Esophagus (tissue), 2 donors: ENCODE data around the gene GRIK3. TPM values are rescaled to one million over a fixed set of nuclear protein-coding genes. Genes with fewer than 3 reads are reported as not detected.

ENCODE experiments used
- H3K27ac ChIP-seq, 2 donors: one replicate each; pipeline ENCODE4 v1.5.1; 2013; ENCODE audit warnings: low read depth in 2 of 2, mild to moderate bottlenecking in 2 of 2, inconsistent platforms in 1 of 2, low read length in 1 of 2, moderate library complexity in 1 of 2
- H3K27me3 ChIP-seq, 2 donors: one replicate each; pipeline ENCODE4 v1.6.1; 2013; ENCODE audit warnings: low read length in 2 of 2, control low read depth in 1 of 2, mild to moderate bottlenecking in 1 of 2; ENCODE audit not compliant: insufficient read depth in 2 of 2, control insufficient read depth in 1 of 2
- H3K36me3 ChIP-seq, 2 donors: one replicate each; pipeline ENCODE4 v1.6.1; 2013; ENCODE audit warnings: low read length in 1 of 2; ENCODE audit not compliant: control insufficient read depth in 2 of 2, insufficient read depth in 2 of 2
- H3K4me1 ChIP-seq, 2 donors: one replicate each; pipeline ENCODE4 v1.6.1; 2013; ENCODE audit warnings: low read length in 1 of 2; ENCODE audit not compliant: control insufficient read depth in 2 of 2, insufficient read depth in 2 of 2
- H3K4me3 ChIP-seq, 2 donors: one replicate each; pipeline ENCODE4 v1.5.1; 2013; ENCODE audit warnings: low read length in 2 of 2, mild to moderate bottlenecking in 2 of 2, low read depth in 1 of 2, moderate library complexity in 1 of 2
- H3K9me3 ChIP-seq, 2 donors: one replicate each; pipeline ENCODE4 v1.6.1; 2013; ENCODE audit warnings: mild to moderate bottlenecking in 2 of 2, low read depth in 1 of 2, low read length in 1 of 2, moderate library complexity in 1 of 2; ENCODE audit not compliant: control insufficient read depth in 2 of 2, insufficient read depth in 1 of 2
- WGBS, 2 donors: extraction: QIAGEN DNeasy Blood & Tissue Kit; methylation state at CpG; one replicate each; pipeline ENCODE4 v1.1.7; 2013; 5-methylcytosine and 5-hydroxymethylcytosine counted together
- polyA plus RNA-seq, 2 donors: library from polyadenylated mRNA; stranded (reverse); fragments of 200-250 nt; gene quantifications; one replicate each; pipeline ENCODE4 v1.2.3, GENCODE V29; 2013
- donor health status: healthy with polysubstance abuse.
- donor health status: Bipolar disorder and iron deficiency.

The GRIK3 gene
- polyA plus RNA-seq, 2 donors: 0.13 to 0.16 TPM

GRCh38 chr1:36894824-36895223 is 139.5 kb downstream of the GRIK3 start:
- no peaks in the 10 kb centered on the region for H3K36me3 ChIP-seq
- WGBS, 2 donors: 62 to 65% methylated on average over 3 of the region's 3 CpGs
- no peaks in the 10 kb centered on the region for H3K4me1 ChIP-seq
- H3K27me3 ChIP-seq: no peaks in the 10 kb centered on the region
- H3K27ac ChIP-seq: no peak overlapping the region
- no peaks in the 10 kb centered on the region for H3K9me3 ChIP-seq
- H3K4me3 ChIP-seq: no peak overlapping the region

DNA sequence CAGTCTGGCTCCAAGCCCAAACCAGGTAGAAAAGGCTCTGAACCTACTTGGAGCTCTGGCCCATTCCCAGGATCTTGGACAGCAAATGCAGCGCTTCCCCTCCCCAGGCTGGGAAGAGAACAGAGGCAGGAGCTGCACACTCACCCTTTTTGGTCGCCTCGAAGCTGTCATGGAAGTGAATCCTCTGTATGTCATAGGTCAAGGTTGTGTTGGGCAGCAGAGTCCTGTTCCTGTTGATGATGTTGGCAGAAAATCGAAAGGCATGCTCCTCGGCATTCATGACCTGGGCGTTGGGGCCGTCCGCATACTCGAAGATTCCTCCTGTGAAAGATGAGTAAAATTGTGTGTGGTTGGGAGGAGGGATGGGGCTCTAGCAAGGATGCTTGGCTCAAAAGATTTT is 143.5 kb downstream of the GRIK3 start:
- 71 to 77% methylated on average over 9 of the region's 9 CpGs for WGBS, 2 donors
- H3K27me3 ChIP-seq: no peaks in the 10 kb centered on the region
- no peaks in the 10 kb centered on the region for H3K9me3 ChIP-seq
- H3K27ac ChIP-seq: no peak overlapping the region
- no peaks in the 10 kb centered on the region for H3K4me1 ChIP-seq
- H3K4me3 ChIP-seq: no peak overlapping the region
- no peaks in the 10 kb centered on the region for H3K36me3 ChIP-seq

DNA sequence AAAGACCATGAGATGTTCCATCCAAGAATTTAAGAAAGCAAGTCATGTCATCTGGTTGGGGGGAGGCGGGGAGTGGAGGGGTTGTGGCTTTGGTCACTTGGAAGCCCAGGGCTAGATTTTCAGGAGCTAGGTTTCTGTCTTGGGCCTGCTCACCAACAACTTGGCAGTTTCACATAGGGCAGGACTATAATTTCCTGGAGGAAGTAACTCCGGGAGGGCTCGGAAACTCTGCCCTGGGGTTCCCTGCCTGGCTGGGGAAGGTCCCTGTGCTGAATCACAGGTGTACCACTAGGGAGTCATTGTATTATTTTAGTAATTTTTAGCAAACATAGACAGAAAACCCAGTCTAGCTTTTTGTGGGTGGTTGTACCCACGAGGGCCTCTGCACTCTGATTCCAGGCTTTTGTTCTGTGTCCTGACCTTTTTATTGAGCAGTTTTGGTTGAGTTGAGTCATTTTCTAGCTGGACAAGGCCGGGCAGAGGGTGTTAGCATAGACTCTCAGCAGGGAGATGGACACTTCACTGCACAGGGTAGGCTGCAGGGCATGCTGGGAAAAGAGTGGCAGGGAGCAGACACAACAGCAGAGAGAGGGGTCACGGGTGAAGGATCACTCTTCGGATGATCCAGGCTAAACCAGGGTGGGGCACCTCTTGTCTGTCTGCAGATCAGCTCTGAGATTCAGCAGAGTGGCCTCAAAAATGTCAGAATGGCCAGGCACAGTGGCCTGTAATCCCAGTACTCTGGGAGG is 144.7 kb downstream of the GRIK3 start:
- H3K9me3 ChIP-seq: no peaks in the 10 kb centered on the region
- H3K27me3 ChIP-seq: no peaks in the 10 kb centered on the region
- H3K27ac ChIP-seq: no peak overlapping the region
- no peaks in the 10 kb centered on the region for H3K36me3 ChIP-seq
- no peaks in the 10 kb centered on the region for H3K4me1 ChIP-seq
- 67 to 72% methylated on average over 7 of the region's 7 CpGs for WGBS, 2 donors
- H3K4me3 ChIP-seq: no peak overlapping the region

DNA sequence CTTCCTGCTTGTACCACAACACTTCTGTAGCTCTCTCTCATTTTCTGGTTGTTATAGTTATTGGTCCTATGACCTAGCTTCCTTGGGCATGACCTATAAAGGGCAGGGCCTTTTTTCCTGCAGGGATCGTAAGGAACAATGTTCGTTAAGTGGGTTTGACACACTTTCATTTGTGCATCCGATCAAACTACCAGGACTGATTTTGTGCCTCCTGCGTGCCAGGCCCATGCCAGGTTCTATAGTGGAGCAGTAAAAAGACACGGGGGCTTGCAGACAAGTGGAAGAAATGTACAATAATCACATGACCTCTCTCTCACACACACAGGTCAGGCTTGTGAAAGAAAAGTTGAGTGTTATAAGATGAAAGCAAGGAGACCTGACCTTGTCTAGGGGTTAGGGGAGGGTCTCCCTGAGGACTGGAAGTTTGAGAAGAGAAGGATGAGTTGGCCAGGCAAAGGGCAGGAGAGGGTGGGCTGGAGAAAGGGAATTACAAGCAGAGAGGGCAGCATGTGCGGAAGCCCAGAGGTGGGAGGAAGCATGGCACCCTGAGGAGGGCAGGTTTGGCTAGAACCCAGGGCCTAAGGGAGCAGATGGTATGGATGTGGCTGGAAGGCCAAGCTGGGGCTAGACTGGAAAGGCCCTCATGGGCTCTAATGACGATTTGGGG is 145.4 kb downstream of the GRIK3 start:
- no peaks in the 10 kb centered on the region for H3K4me1 ChIP-seq
- no peak overlapping the region for H3K27ac ChIP-seq
- WGBS, 2 donors: 77 to 79% methylated on average over 7 of the region's 7 CpGs
- no peak overlapping the region for H3K4me3 ChIP-seq
- no peaks in the 10 kb centered on the region for H3K27me3 ChIP-seq
- no peaks in the 10 kb centered on the region for H3K9me3 ChIP-seq
- no peaks in the 10 kb centered on the region for H3K36me3 ChIP-seq

- Histone ChIP-seq H3K27ac (no peak overlapping the region), H3K36me3 (no peaks in the 10 kb centered on the region), H3K4me1 (no peaks in the 10 kb centered on the region), H3K9me3 (no peaks in the 10 kb centered on the region), H3K4me3 (no peak overlapping the region), H3K27me3 (no peaks in the 10 kb centered on the region)
- WGBS, 2 donors: 65% methylated on average over 7 of the region's 7 CpGs
These were observed 148.6 kb downstream of the GRIK3 start for GRCh38 chr1:36885540-36886357.

DNA sequence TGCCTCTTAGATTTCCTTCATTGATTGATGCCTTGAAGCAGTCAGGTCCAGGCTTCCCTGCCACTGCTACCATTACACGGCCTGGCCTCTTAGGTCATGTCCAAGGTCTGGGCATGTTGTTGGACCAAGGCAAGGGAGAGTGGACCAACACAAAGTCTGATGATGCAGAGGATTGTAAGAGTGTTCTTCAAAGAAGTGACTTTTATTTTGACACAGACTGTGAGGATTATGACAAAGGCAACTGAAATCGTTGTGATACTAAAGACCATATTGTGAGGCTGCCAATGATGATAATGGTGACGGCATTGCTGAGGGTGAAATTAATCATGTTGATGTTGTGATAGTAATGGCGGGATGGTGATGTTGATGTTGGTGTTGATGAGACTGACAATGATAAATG is 149.5 kb downstream of the GRIK3 start:
- Histone ChIP-seq H3K4me1 (no peaks in the 10 kb centered on the region), H3K9me3 (no peaks in the 10 kb centered on the region), H3K27me3 (no peaks in the 10 kb centered on the region), H3K36me3 (no peaks in the 10 kb centered on the region), H3K27ac (no peak overlapping the region), H3K4me3 (no peak overlapping the region)
- 70 to 71% methylated on average over 4 of the region's 4 CpGs for WGBS, 2 donors

DNA sequence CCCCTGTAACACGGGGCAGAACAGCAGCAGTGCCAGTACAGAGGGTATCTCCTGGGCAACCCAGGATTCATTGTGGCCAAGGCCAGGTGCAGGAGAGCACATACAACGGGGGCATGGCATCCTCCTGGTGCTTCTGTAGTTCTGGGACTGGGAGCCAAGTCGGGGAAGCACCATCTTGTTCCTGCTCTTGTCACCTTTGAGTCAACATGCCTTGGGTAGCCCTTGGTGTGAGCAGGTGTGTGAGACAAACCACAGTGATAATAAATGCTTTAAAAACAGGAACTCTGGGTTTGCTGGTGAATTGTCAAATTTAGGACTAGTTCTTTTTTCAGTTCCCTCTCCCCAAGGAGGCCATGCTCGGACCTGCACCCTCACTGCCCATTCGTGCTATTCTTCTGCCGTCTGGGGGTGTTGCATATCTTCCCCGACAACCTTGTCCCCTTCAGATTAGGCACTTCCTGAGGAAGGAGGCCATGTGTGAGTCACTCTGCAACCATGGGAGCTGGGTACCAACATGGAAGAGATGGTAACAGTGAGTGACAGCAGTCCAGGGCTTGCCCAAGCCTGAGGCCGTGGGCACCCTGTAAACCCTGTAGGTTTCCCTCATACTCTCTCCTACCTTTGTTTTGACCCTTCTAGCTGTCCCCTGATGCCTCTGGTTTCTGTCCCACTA is 150.2 kb downstream of the GRIK3 start:
- no peak overlapping the region for H3K4me3 ChIP-seq
- no peaks in the 10 kb centered on the region for H3K9me3 ChIP-seq
- no peak overlapping the region for H3K27ac ChIP-seq
- no peaks in the 10 kb centered on the region for H3K36me3 ChIP-seq
- WGBS, 2 donors: 61 to 70% methylated on average over 8 of the region's 8 CpGs
- no peaks in the 10 kb centered on the region for H3K27me3 ChIP-seq
- H3K4me1 ChIP-seq: no peaks in the 10 kb centered on the region

GRCh38 chr1:36883315-36883949 is 150.9 kb downstream of the GRIK3 start:
- no peak overlapping the region for H3K27ac ChIP-seq
- no peaks in the 10 kb centered on the region for H3K27me3 ChIP-seq
- H3K9me3 ChIP-seq: no peaks in the 10 kb centered on the region
- H3K36me3 ChIP-seq: no peaks in the 10 kb centered on the region
- H3K4me3 ChIP-seq: no peak overlapping the region
- H3K4me1 ChIP-seq: no peaks in the 10 kb centered on the region
- WGBS, 2 donors: 86 to 97% methylated on average over 3 of the region's 3 CpGs
